Lower leg skin (tissue), 3 donors: Measurements from ENCODE around the gene ZYG11A.

Experiments
- CTCF ChIP-seq, 3 donors: fragments of 450-650 bp; IDR thresholded peaks; one replicate each; pipeline ENCODE4 v1.5.1; 2016; ENCODE audit warnings: antibody characterized with exemption in 3 of 3, mild to moderate bottlenecking in 3 of 3, moderate library complexity in 2 of 3
- POLR2A ChIP-seq, 2 donors: fragments of 450-650 bp; IDR thresholded peaks; one replicate each; pipeline ENCODE4 v1.6.1; 2016 to 2017; ENCODE audit warnings: antibody characterized with exemption in 2 of 2, mild to moderate bottlenecking in 1 of 2, moderate library complexity in 1 of 2

GRCh38 chr1:52857443-52857842 lies 14.9 kb downstream of the ZYG11A start:
- TF ChIP-seq CTCF (IDR thresholded peaks at IDR 0.05) (no peak), POLR2A (IDR thresholded peaks at IDR 0.05) (no peak)
